Measurements from ENCODE around the gene CPTP.

CPTP gene

GRCh38 chr1:1342584-1343115 is 18.0 kb downstream of the CPTP start:
- Histone ChIP-seq H3K4me1 (ENCODE audit: control insufficient read depth in 2 of 2, insufficient read depth in 2 of 2, low read length in 2 of 2) (peaks cover 20 to 35% of the 10 kb centered on the region in 2 donors), H3K27ac (ENCODE audit: low read depth in 2 of 2, low read length in 2 of 2) (no peak overlapping the region), H3K9me3 (ENCODE audit: control insufficient read depth in 2 of 2, low read length in 2 of 2) (no peaks in the 10 kb centered on the region), H3K4me3 (ENCODE audit: low read length in 2 of 2) (no peak overlapping the region), H3K36me3 (ENCODE audit: control insufficient read depth in 2 of 2, insufficient read depth in 2 of 2, low read length in 2 of 2) (peaks cover 16 to 21% of the 10 kb centered on the region in 2 donors), H3K9ac (ENCODE audit: low read depth in 1 of 2, low read length in 2 of 2) (no peak overlapping the region), H3K27me3 (ENCODE audit: control insufficient read depth in 2 of 2, insufficient read depth in 2 of 2, low read length in 2 of 2) (no peaks in the 10 kb centered on the region)

GRCh38 chr1:1343811-1344421 is 19.3 kb downstream of the CPTP start:
- no peaks in the 10 kb centered on the region for H3K9me3 ChIP-seq (ENCODE audit: control insufficient read depth in 2 of 2, low read length in 2 of 2)

GRCh38 chr1:1344655-1345361 is 20.2 kb downstream of the CPTP start:
- H3K9ac ChIP-seq (ENCODE audit: low read depth in 1 of 2, low read length in 2 of 2), result no peak overlapping the region
- no peak overlapping the region for H3K4me3 ChIP-seq (ENCODE audit: low read length in 2 of 2)
- H3K4me1 ChIP-seq (ENCODE audit: control insufficient read depth in 2 of 2, insufficient read depth in 2 of 2, low read length in 2 of 2), result peaks cover 28 to 42% of the 10 kb centered on the region in 2 donors
- peak overlapping the region; percentile 16 to 41 for H3K27ac ChIP-seq (ENCODE audit: low read depth in 2 of 2, low read length in 2 of 2)
- H3K36me3 ChIP-seq (ENCODE audit: control insufficient read depth in 2 of 2, insufficient read depth in 2 of 2, low read length in 2 of 2), result peaks cover 11 to 13% of the 10 kb centered on the region in 2 donors
- H3K27me3 ChIP-seq (ENCODE audit: control insufficient read depth in 2 of 2, insufficient read depth in 2 of 2, low read length in 2 of 2), result no peaks in the 10 kb centered on the region
- no peaks in the 10 kb centered on the region for H3K9me3 ChIP-seq (ENCODE audit: control insufficient read depth in 2 of 2, low read length in 2 of 2)

More at GRCh38 chr1:1343811-1344421, 19.3 kb downstream of the CPTP start:
- no peaks in the 10 kb centered on the region for H3K27me3 ChIP-seq (ENCODE audit: control insufficient read depth in 2 of 2, insufficient read depth in 2 of 2, low read length in 2 of 2)
- no peak overlapping the region for H3K9ac ChIP-seq (ENCODE audit: low read depth in 1 of 2, low read length in 2 of 2)
- peak overlapping the region in 1 of 2 donors; percentile 41 for H3K27ac ChIP-seq (ENCODE audit: low read depth in 2 of 2, low read length in 2 of 2)
- no peak overlapping the region for H3K4me3 ChIP-seq (ENCODE audit: low read length in 2 of 2)
- peaks cover 12 to 15% of the 10 kb centered on the region in 2 donors for H3K36me3 ChIP-seq (ENCODE audit: control insufficient read depth in 2 of 2, insufficient read depth in 2 of 2, low read length in 2 of 2)
- H3K4me1 ChIP-seq (ENCODE audit: control insufficient read depth in 2 of 2, insufficient read depth in 2 of 2, low read length in 2 of 2), result peaks cover 28 to 42% of the 10 kb centered on the region in 2 donors

GRCh38 chr1:1345384-1345783 is 20.8 kb downstream of the CPTP start:
- H3K9ac ChIP-seq (ENCODE audit: low read depth in 1 of 2, low read length in 2 of 2), result no peak overlapping the region
- peaks cover 11 to 13% of the 10 kb centered on the region in 2 donors for H3K36me3 ChIP-seq (ENCODE audit: control insufficient read depth in 2 of 2, insufficient read depth in 2 of 2, low read length in 2 of 2)
- peaks cover 28 to 42% of the 10 kb centered on the region in 2 donors for H3K4me1 ChIP-seq (ENCODE audit: control insufficient read depth in 2 of 2, insufficient read depth in 2 of 2, low read length in 2 of 2)
- no peaks in the 10 kb centered on the region for H3K27me3 ChIP-seq (ENCODE audit: control insufficient read depth in 2 of 2, insufficient read depth in 2 of 2, low read length in 2 of 2)
- no peaks in the 10 kb centered on the region for H3K9me3 ChIP-seq (ENCODE audit: control insufficient read depth in 2 of 2, low read length in 2 of 2)
- peak overlapping the region in 1 of 2 donors; percentile 16 for H3K27ac ChIP-seq (ENCODE audit: low read depth in 2 of 2, low read length in 2 of 2)
- no peak overlapping the region for H3K4me3 ChIP-seq (ENCODE audit: low read length in 2 of 2)

- Histone ChIP-seq H3K27me3 (ENCODE audit: control insufficient read depth in 2 of 2, insufficient read depth in 2 of 2, low read length in 2 of 2) (no peaks in the 10 kb centered on the region), H3K4me1 (ENCODE audit: control insufficient read depth in 2 of 2, insufficient read depth in 2 of 2, low read length in 2 of 2) (peaks cover 28 to 42% of the 10 kb centered on the region in 2 donors), H3K27ac (ENCODE audit: low read depth in 2 of 2, low read length in 2 of 2) (no peak overlapping the region), H3K4me3 (ENCODE audit: low read length in 2 of 2) (no peak overlapping the region), H3K9me3 (ENCODE audit: control insufficient read depth in 2 of 2, low read length in 2 of 2) (no peaks in the 10 kb centered on the region), H3K9ac (ENCODE audit: low read depth in 1 of 2, low read length in 2 of 2) (peak overlapping the region in 1 of 2 donors; percentile 35), H3K36me3 (ENCODE audit: control insufficient read depth in 2 of 2, insufficient read depth in 2 of 2, low read length in 2 of 2) (peaks cover 6 to 7% of the 10 kb centered on the region in 2 donors)
Measured at GRCh38 chr1:1345860-1346500, 21.4 kb downstream of the CPTP start.

- no peak overlapping the region for H3K9ac ChIP-seq (ENCODE audit: low read depth in 1 of 2, low read length in 2 of 2)
- no peaks in the 10 kb centered on the region for H3K9me3 ChIP-seq (ENCODE audit: control insufficient read depth in 2 of 2, low read length in 2 of 2)
- no peak overlapping the region for H3K4me3 ChIP-seq (ENCODE audit: low read length in 2 of 2)
- H3K36me3 ChIP-seq (ENCODE audit: control insufficient read depth in 2 of 2, insufficient read depth in 2 of 2, low read length in 2 of 2), result peaks cover under 1 to 2% of the 10 kb centered on the region in 2 donors
- no peak overlapping the region for H3K27ac ChIP-seq (ENCODE audit: low read depth in 2 of 2, low read length in 2 of 2)
- peaks cover 28 to 42% of the 10 kb centered on the region in 2 donors for H3K4me1 ChIP-seq (ENCODE audit: control insufficient read depth in 2 of 2, insufficient read depth in 2 of 2, low read length in 2 of 2)
- no peaks in the 10 kb centered on the region for H3K27me3 ChIP-seq (ENCODE audit: control insufficient read depth in 2 of 2, insufficient read depth in 2 of 2, low read length in 2 of 2)
Measured at GRCh38 chr1:1346501-1346890, 21.9 kb downstream of the CPTP start.

GRCh38 chr1:1347026-1347595 is 22.5 kb downstream of the CPTP start:
- Histone ChIP-seq H3K9ac (ENCODE audit: low read depth in 1 of 2, low read length in 2 of 2) (peak overlapping the region; percentile 14 to 84), H3K4me3 (ENCODE audit: low read length in 2 of 2) (peak overlapping the region; percentile 63 to 82)

GRCh38 chr1:1347663-1348419 is 23.2 kb downstream of the CPTP start:
- H3K4me3 ChIP-seq (ENCODE audit: low read length in 2 of 2), result peak overlapping the region; percentile 63 to 82
- peaks cover 28 to 42% of the 10 kb centered on the region in 2 donors for H3K4me1 ChIP-seq (ENCODE audit: control insufficient read depth in 2 of 2, insufficient read depth in 2 of 2, low read length in 2 of 2)
- H3K9ac ChIP-seq (ENCODE audit: low read depth in 1 of 2, low read length in 2 of 2), result peak overlapping the region; percentile 83 to 84
- H3K27ac ChIP-seq (ENCODE audit: low read depth in 2 of 2, low read length in 2 of 2), result peak overlapping the region; percentile 88 to 92
- no peaks in the 10 kb centered on the region for H3K9me3 ChIP-seq (ENCODE audit: control insufficient read depth in 2 of 2, low read length in 2 of 2)
- peaks cover 0 to 3% of the 10 kb centered on the region in 2 donors for H3K27me3 ChIP-seq (ENCODE audit: control insufficient read depth in 2 of 2, insufficient read depth in 2 of 2, low read length in 2 of 2)
- H3K36me3 ChIP-seq (ENCODE audit: control insufficient read depth in 2 of 2, insufficient read depth in 2 of 2, low read length in 2 of 2), result no peaks in the 10 kb centered on the region

More at GRCh38 chr1:1347026-1347595, 22.5 kb downstream of the CPTP start:
- Histone ChIP-seq H3K27me3 (ENCODE audit: control insufficient read depth in 2 of 2, insufficient read depth in 2 of 2, low read length in 2 of 2) (no peaks in the 10 kb centered on the region), H3K27ac (ENCODE audit: low read depth in 2 of 2, low read length in 2 of 2) (peak overlapping the region; percentile 88 to 92), H3K4me1 (ENCODE audit: control insufficient read depth in 2 of 2, insufficient read depth in 2 of 2, low read length in 2 of 2) (peaks cover 28 to 42% of the 10 kb centered on the region in 2 donors), H3K9me3 (ENCODE audit: control insufficient read depth in 2 of 2, low read length in 2 of 2) (no peaks in the 10 kb centered on the region), H3K36me3 (ENCODE audit: control insufficient read depth in 2 of 2, insufficient read depth in 2 of 2, low read length in 2 of 2) (no peaks in the 10 kb centered on the region)

GRCh38 chr1:1348420-1349255 is 24.0 kb downstream of the CPTP start:
- Histone ChIP-seq H3K9ac (ENCODE audit: low read depth in 1 of 2, low read length in 2 of 2) (peak overlapping the region; percentile 83 to 84), H3K9me3 (ENCODE audit: control insufficient read depth in 2 of 2, low read length in 2 of 2) (no peaks in the 10 kb centered on the region), H3K36me3 (ENCODE audit: control insufficient read depth in 2 of 2, insufficient read depth in 2 of 2, low read length in 2 of 2) (peaks cover 0 to 2% of the 10 kb centered on the region in 2 donors), H3K4me3 (ENCODE audit: low read length in 2 of 2) (peak overlapping the region; percentile 63 to 82), H3K27me3 (ENCODE audit: control insufficient read depth in 2 of 2, insufficient read depth in 2 of 2, low read length in 2 of 2) (peaks cover 4 to 5% of the 10 kb centered on the region in 2 donors), H3K4me1 (ENCODE audit: control insufficient read depth in 2 of 2, insufficient read depth in 2 of 2, low read length in 2 of 2) (peaks cover 28 to 42% of the 10 kb centered on the region in 2 donors), H3K27ac (ENCODE audit: low read depth in 2 of 2, low read length in 2 of 2) (peak overlapping the region; percentile 88 to 92)

All from mucosa of rectum (tissue), 2 donors.